Peyer's patch (tissue), 4 donors: ENCODE data around the gene CLDN6. TPM values are rescaled to one million over a fixed set of nuclear protein-coding genes. Genes with fewer than 3 reads are reported as not detected.
A peak's percentile ranks its signal among the peaks of the same experiment; 100 is the strongest.

Source experiments
- DNase-seq, 3 donors: peaks; one replicate each; pipeline ENCODE4 v3.0.0-alpha.2; 2017 to 2019
- H3K27ac ChIP-seq, 4 donors: fragments of 200-600 bp; sonication (generic); one replicate each; pipeline ENCODE4 v1.5.1; 2016 to 2019
- H3K27me3 ChIP-seq, 2 donors: fragments of 200-600 bp; sonication (generic); one replicate each; pipeline ENCODE4 v1.5.1; 2019
- H3K36me3 ChIP-seq, 3 donors: fragments of 200-600 bp; sonication (generic); one replicate each; pipeline ENCODE4 v1.5.1; 2016 to 2019
- H3K4me1 ChIP-seq, 4 donors: fragments of 200-600 bp; sonication (generic); one replicate each; pipeline ENCODE4 v1.5.1; 2016 to 2019
- H3K4me3 ChIP-seq, 4 donors: fragments of 200-600 bp; sonication (generic); 1 replicate in 3 of 4; 2 replicates in 1 of 4; pipeline ENCODE4 v1.5.1; 2016 to 2019; ENCODE audit warnings: mild to moderate bottlenecking in 1 of 4
- H3K9me3 ChIP-seq, 4 donors: fragments of 200-600 bp; sonication (generic); one replicate each; pipeline ENCODE4 v1.5.1; 2016 to 2019; ENCODE audit warnings: mild to moderate bottlenecking in 1 of 4
- POLR2A ChIP-seq, 2 donors: fragments of 450-650 bp; IDR thresholded peaks; one replicate each; pipeline ENCODE4 v1.5.1; 2017; ENCODE audit warnings: antibody characterized with exemption in 2 of 2, mild to moderate bottlenecking in 2 of 2, moderate library complexity in 2 of 2
- small RNA-seq, 2 donors: library from RNA; depleted of rRNA; stranded (forward); fragments of <200 nt; gene quantifications; one replicate each; pipeline ENCODE3, GENCODE V24; 2016
- total RNA-seq, 4 donors: library from RNA; depleted of rRNA; stranded (reverse); fragments of >200 nt; gene quantifications; one replicate each; pipeline ENCODE4 v1.1.0, GENCODE V29; 2016
- TF ChIP-seq, protein P1 (sequence below), 6 experiments: fragments of 450-650 bp in 4 of 6; fragments of 200-600 bp in 2 of 6; sonication (generic) in 1 of 6; IDR thresholded peaks; one replicate each; pipeline ENCODE4 v1.5.1; 2017 to 2019; ENCODE audit warnings: antibody characterized with exemption in 6 of 6, mild to moderate bottlenecking in 3 of 6, moderate library complexity in 1 of 6

CLDN6 gene
- total RNA-seq, 4 donors from 2014 or later = not detected

DNA sequence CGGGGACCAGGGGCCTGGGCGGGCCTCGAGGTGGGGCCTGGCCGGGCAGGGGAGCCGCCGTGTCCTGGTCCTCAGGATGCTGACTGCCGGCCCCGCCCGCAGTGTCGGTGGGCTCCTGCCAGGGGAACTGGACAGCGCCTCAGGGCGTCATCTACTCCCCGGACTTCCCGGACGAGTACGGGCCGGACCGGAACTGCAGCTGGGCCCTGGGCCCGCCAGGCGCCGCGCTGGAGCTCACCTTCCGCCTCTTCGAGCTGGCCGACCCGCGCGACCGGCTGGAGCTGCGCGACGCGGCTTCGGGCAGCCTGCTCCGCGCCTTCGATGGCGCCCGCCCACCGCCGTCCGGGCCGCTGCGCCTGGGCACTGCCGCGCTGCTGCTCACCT, 51.2 kb downstream of the CLDN6 start:
- H3K27me3 ChIP-seq = peaks cover 12 to 60% of the 10 kb centered on the region in 2 donors

DNA sequence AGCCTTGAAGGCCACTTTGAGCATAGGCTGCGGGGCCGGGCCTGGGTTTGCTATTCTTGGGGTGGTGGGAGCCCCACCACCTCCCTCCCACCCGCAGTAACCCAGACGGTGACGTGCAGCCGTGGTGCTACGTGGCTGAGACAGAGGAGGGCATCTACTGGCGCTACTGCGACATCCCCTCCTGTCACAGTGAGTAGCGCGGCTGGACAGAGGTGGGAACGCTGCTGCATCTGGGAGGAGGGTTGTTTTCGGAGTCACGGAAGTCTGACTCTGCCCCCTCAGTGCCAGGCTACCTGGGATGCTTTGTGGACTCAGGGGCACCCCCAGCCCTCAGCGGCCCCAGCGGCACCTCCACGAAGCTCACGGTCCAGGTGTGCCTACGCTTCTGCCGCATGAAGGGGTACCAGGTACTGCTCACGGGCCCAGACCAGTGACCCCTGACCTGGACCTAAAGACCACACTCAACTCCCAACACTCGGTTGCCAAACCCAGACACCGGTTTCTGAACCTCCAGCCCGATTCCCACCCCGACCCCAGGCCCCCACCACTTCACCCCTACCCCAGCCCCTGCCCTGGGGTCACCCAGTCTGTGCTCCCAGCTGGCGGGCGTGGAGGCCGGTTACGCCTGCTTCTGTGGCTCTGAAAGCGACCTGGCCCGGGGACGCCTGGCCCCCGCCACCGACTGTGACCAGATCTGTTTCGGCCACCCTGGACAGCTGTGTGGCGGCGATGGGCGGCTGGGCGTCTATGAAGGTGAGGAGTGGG, 51.8 kb downstream of the CLDN6 start:
- Histone ChIP-seq H3K36me3 (no peaks in the 10 kb centered on the region), H3K27ac (peak overlapping the region in 1 of 4 donors; percentile 57), H3K9me3 (no peaks in the 10 kb centered on the region), H3K4me3 (peak overlapping the region; percentile 5 to 48 (median 34)), H3K4me1 (peaks cover 7 to 72% (median 54%) of the 10 kb centered on the region in 4 donors), H3K27me3 (peaks cover 12 to 63% of the 10 kb centered on the region in 2 donors)
- no peak for DNase-seq
- TF ChIP-seq POLR2A (IDR thresholded peaks at IDR 0.05) = no peak
- TF ChIP-seq, protein P1, sequence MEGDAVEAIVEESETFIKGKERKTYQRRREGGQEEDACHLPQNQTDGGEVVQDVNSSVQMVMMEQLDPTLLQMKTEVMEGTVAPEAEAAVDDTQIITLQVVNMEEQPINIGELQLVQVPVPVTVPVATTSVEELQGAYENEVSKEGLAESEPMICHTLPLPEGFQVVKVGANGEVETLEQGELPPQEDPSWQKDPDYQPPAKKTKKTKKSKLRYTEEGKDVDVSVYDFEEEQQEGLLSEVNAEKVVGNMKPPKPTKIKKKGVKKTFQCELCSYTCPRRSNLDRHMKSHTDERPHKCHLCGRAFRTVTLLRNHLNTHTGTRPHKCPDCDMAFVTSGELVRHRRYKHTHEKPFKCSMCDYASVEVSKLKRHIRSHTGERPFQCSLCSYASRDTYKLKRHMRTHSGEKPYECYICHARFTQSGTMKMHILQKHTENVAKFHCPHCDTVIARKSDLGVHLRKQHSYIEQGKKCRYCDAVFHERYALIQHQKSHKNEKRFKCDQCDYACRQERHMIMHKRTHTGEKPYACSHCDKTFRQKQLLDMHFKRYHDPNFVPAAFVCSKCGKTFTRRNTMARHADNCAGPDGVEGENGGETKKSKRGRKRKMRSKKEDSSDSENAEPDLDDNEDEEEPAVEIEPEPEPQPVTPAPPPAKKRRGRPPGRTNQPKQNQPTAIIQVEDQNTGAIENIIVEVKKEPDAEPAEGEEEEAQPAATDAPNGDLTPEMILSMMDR (IDR thresholded peaks at IDR 0.05) = no peak

More for the DNA sequence above, 51.2 kb downstream of the CLDN6 start:
- H3K27ac ChIP-seq = peak overlapping the region in 1 of 4 donors; percentile 52
- H3K4me1 ChIP-seq = peaks cover 7 to 72% (median 54%) of the 10 kb centered on the region in 4 donors
- H3K9me3 ChIP-seq = no peaks in the 10 kb centered on the region
- DNase-seq = no peak
- H3K4me3 ChIP-seq = peak overlapping the region; percentile 5 to 48 (median 34)
- H3K36me3 ChIP-seq = no peaks in the 10 kb centered on the region
- no peak for TF ChIP-seq POLR2A (IDR thresholded peaks at IDR 0.05)
- TF ChIP-seq, protein P1 (IDR thresholded peaks at IDR 0.05) = peak in 1 of 6 experiments; percentile 11

Small RNAs within 50 kb of the gene (small RNA-seq; reads per million reads assigned to genes)
- gene LINC00514 = 0 reads per million in 2 donors

Other genes starting within 250 kb of the CLDN6 start
- gene ELOB, start 240.9 kb downstream of the CLDN6 start, total RNA-seq = 100 to 1,000 TPM in 3 of 4 donors, 10 to 100 TPM in 1; 66.8 to 243 (median 220) TPM
- not detected for gene PRSS33, start 230.6 kb downstream of the CLDN6 start, total RNA-seq
- gene PRSS41, start 219.7 kb downstream of the CLDN6 start, total RNA-seq = not detected
- under 1 TPM in 1 of 4 donors, not detected in 3; 0.88 TPM for gene PRSS21, start 200.9 kb downstream of the CLDN6 start, total RNA-seq
- gene ZG16B, start 187.9 kb downstream of the CLDN6 start, total RNA-seq = 10 to 100 TPM in 1 of 4 donors, 1 to 10 TPM in 3; 2.5 to 13.0 (median 5.5) TPM
- 1 to 10 TPM in 3 of 4 donors, not detected in 1; 1.4 to 1.9 (median 1.8) TPM for gene PRSS22, start 160.0 kb downstream of the CLDN6 start, total RNA-seq
- gene FLYWCH2, start 135.0 kb downstream of the CLDN6 start, total RNA-seq = 10 to 100 TPM; 40.8 to 61.3 (median 53.1) TPM
- 10 to 100 TPM; 30.1 to 67.4 (median 46.8) TPM for gene FLYWCH1, start 106.3 kb downstream of the CLDN6 start, total RNA-seq
- gene KREMEN2, start 53.9 kb downstream of the CLDN6 start, total RNA-seq = 1 to 10 TPM in 1 of 4 donors, under 1 TPM in 1, not detected in 2; 0.40 to 1.6 TPM
- gene PAQR4, start 48.8 kb downstream of the CLDN6 start, total RNA-seq = 10 to 100 TPM in 1 of 4 donors, 1 to 10 TPM in 3; 6.3 to 13.2 (median 9.2) TPM
- 10 to 100 TPM in 1 of 4 donors, 1 to 10 TPM in 3; 4.3 to 23.9 (median 6.0) TPM for gene PKMYT1, start 37.7 kb downstream of the CLDN6 start, total RNA-seq
- gene CLDN9, start 5.3 kb downstream of the CLDN6 start, total RNA-seq = 1 to 10 TPM in 3 of 4 donors, under 1 TPM in 1; 0.76 to 2.5 (median 1.2) TPM
- 10 to 100 TPM in 3 of 4 donors, 1 to 10 TPM in 1; 4.1 to 56.4 (median 39.8) TPM for gene TNFRSF12A, start 2.2 kb upstream of the CLDN6 start, total RNA-seq
- 10 to 100 TPM; 14.0 to 38.0 (median 34.1) TPM for gene HCFC1R1, start 5.8 kb upstream of the CLDN6 start, total RNA-seq
- 10 to 100 TPM in 3 of 4 donors, 1 to 10 TPM in 1; 9.6 to 64.4 (median 27.1) TPM for gene THOC6, start 5.9 kb upstream of the CLDN6 start, total RNA-seq
- 100 to 1,000 TPM in 2 of 4 donors, 10 to 100 TPM in 2; 44.6 to 126 (median 93.8) TPM for gene BICDL2, start 18.8 kb upstream of the CLDN6 start, total RNA-seq
- gene MMP25, start 28.4 kb upstream of the CLDN6 start, total RNA-seq = 1 to 10 TPM in 3 of 4 donors, not detected in 1; 1.4 to 3.3 (median 2.4) TPM
- gene IL32, start 47.5 kb upstream of the CLDN6 start, total RNA-seq = 100 to 1,000 TPM in 3 of 4 donors, 10 to 100 TPM in 1; 93.3 to 676 (median 590) TPM
- gene ZSCAN10, start 81.1 kb upstream of the CLDN6 start, total RNA-seq = not detected
- gene ZNF205, start 94.4 kb upstream of the CLDN6 start, total RNA-seq = 10 to 100 TPM in 3 of 4 donors, 1 to 10 TPM in 1; 5.0 to 24.6 (median 16.2) TPM
- 10 to 100 TPM; 14.9 to 40.6 (median 18.4) TPM for gene ZNF213, start 116.8 kb upstream of the CLDN6 start, total RNA-seq
- not detected for gene OR1F1, start 170.0 kb upstream of the CLDN6 start, total RNA-seq
- gene ZNF200, start 217.0 kb upstream of the CLDN6 start, total RNA-seq = 10 to 100 TPM in 2 of 4 donors, 1 to 10 TPM in 2; 8.6 to 13.0 (median 10.0) TPM
- 1 to 10 TPM; 1.2 to 6.6 (median 2.2) TPM for gene MEFV, start 238.4 kb upstream of the CLDN6 start, total RNA-seq